ENCODE measurements around the gene CEP131. TPM values are rescaled to one million over a fixed set of nuclear protein-coding genes. Genes with fewer than 3 reads are reported as not detected.

The CEP131 gene
- polyA plus RNA-seq, 1 donor from 2014 or later, result 21.3 TPM

DNA sequence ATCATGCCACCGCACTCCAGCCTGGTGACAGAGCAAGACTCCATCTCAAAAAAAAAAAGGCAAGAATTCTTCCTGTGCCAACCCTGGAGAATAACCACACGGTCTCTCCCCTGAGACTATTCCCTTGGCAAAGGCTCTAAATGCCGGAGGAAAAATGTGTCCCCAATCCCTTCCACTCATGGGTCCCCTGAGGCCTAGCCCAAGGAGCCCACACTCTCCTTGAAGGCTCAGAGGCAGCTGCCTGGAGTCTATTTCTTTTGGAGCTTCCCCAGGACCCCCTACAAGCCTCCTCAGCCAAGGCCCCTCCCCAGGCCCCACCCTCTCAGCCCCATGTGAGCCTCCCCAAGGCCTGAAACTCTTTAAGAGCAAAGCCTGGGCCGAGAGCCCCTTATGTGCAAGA is 16.6 kb downstream of the CEP131 start:
- no peak for TF ChIP-seq MXI1 (conservative IDR thresholded peaks at IDR 0.05; ENCODE audit: poor library complexity, severe bottlenecking)
- TF ChIP-seq, protein P1, sequence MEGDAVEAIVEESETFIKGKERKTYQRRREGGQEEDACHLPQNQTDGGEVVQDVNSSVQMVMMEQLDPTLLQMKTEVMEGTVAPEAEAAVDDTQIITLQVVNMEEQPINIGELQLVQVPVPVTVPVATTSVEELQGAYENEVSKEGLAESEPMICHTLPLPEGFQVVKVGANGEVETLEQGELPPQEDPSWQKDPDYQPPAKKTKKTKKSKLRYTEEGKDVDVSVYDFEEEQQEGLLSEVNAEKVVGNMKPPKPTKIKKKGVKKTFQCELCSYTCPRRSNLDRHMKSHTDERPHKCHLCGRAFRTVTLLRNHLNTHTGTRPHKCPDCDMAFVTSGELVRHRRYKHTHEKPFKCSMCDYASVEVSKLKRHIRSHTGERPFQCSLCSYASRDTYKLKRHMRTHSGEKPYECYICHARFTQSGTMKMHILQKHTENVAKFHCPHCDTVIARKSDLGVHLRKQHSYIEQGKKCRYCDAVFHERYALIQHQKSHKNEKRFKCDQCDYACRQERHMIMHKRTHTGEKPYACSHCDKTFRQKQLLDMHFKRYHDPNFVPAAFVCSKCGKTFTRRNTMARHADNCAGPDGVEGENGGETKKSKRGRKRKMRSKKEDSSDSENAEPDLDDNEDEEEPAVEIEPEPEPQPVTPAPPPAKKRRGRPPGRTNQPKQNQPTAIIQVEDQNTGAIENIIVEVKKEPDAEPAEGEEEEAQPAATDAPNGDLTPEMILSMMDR (IDR thresholded peaks at IDR 0.05; ENCODE audit: poor library complexity, severe bottlenecking), result no peak
- TF ChIP-seq, protein P2, sequence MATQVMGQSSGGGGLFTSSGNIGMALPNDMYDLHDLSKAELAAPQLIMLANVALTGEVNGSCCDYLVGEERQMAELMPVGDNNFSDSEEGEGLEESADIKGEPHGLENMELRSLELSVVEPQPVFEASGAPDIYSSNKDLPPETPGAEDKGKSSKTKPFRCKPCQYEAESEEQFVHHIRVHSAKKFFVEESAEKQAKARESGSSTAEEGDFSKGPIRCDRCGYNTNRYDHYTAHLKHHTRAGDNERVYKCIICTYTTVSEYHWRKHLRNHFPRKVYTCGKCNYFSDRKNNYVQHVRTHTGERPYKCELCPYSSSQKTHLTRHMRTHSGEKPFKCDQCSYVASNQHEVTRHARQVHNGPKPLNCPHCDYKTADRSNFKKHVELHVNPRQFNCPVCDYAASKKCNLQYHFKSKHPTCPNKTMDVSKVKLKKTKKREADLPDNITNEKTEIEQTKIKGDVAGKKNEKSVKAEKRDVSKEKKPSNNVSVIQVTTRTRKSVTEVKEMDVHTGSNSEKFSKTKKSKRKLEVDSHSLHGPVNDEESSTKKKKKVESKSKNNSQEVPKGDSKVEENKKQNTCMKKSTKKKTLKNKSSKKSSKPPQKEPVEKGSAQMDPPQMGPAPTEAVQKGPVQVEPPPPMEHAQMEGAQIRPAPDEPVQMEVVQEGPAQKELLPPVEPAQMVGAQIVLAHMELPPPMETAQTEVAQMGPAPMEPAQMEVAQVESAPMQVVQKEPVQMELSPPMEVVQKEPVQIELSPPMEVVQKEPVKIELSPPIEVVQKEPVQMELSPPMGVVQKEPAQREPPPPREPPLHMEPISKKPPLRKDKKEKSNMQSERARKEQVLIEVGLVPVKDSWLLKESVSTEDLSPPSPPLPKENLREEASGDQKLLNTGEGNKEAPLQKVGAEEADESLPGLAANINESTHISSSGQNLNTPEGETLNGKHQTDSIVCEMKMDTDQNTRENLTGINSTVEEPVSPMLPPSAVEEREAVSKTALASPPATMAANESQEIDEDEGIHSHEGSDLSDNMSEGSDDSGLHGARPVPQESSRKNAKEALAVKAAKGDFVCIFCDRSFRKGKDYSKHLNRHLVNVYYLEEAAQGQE (IDR thresholded peaks at IDR 0.05; ENCODE audit: borderline replicate concordance), result no peak
- TF ChIP-seq POLR2AphosphoS5 (IDR thresholded peaks at IDR 0.05), result no peak
- no peak for TF ChIP-seq SMC3 (conservative IDR thresholded peaks at IDR 0.05; ENCODE audit: poor library complexity)
- TF ChIP-seq RAD21 (conservative IDR thresholded peaks at IDR 0.05), result no peak
- no peak for TF ChIP-seq TAF1 (IDR thresholded peaks at IDR 0.05; ENCODE audit: low read depth)
- TF ChIP-seq EP300 (conservative IDR thresholded peaks at IDR 0.05; ENCODE audit: poor library complexity, severe bottlenecking), result no peak
- no peak for TF ChIP-seq EZH2 (IDR thresholded peaks at IDR 0.05; ENCODE audit: borderline replicate concordance, insufficient read depth, low read length, poor library complexity, severe bottlenecking)
- H4K20me1 ChIP-seq (ENCODE audit: insufficient read depth), result no peaks in the 10 kb centered on the region
- H3K36me3 ChIP-seq (ENCODE audit: insufficient read depth, low read length), result no peaks in the 10 kb centered on the region
- no peak overlapping the region for H3K27ac ChIP-seq (ENCODE audit: low read length)
- H3K79me2 ChIP-seq (replicated peaks; ENCODE audit: insufficient read depth, low read length), result no peaks in the 10 kb centered on the region
- H3K9me2 ChIP-seq (ENCODE audit: insufficient read depth, low read length), result no peaks in the 10 kb centered on the region
- no peak overlapping the region for H3K9ac ChIP-seq (ENCODE audit: low read length)
- H3F3A ChIP-seq (ENCODE audit: insufficient read depth, low read length, poor library complexity, severe bottlenecking), result no peaks in the 10 kb centered on the region
- H3K4me2 ChIP-seq (ENCODE audit: low read length), result no peak overlapping the region
- H3K27me3 ChIP-seq (ENCODE audit: insufficient read depth, low read depth, low read length), result no peaks in the 10 kb centered on the region
- H3K9me3 ChIP-seq (ENCODE audit: low read length), result no peaks in the 10 kb centered on the region
- H3K4me3 ChIP-seq (ENCODE audit: low read length), result no peak overlapping the region
- H2AFZ ChIP-seq (ENCODE audit: low read depth, low read length), result no peak overlapping the region

DNA sequence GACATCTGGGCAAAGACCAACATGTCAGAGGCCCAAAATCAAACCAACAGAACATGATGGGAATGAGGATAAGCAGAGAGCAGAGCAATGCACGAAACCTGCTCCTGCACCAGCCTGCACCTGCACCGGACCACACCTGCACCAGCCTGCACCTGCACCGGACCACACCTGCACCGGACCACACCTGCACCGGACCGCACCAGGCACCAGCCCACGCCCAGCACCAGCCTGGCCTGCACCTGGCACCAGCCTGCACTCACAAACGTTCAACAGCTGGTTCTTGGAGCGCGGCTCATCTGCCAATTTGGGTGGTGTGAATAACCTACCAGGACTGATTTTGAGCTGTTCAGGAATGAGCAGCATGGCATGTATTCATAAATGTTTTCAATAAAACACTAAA is 18.2 kb downstream of the CEP131 start:
- Histone ChIP-seq H3K27ac (ENCODE audit: low read length) (no peak overlapping the region), H4K20me1 (ENCODE audit: insufficient read depth) (no peaks in the 10 kb centered on the region), H3K9me3 (ENCODE audit: low read length) (no peaks in the 10 kb centered on the region), H3K79me2 (replicated peaks; ENCODE audit: insufficient read depth, low read length) (no peaks in the 10 kb centered on the region), H3K9ac (ENCODE audit: low read length) (no peak overlapping the region), H2AFZ (ENCODE audit: low read depth, low read length) (no peak overlapping the region), H3F3A (ENCODE audit: insufficient read depth, low read length, poor library complexity, severe bottlenecking) (no peaks in the 10 kb centered on the region), H3K4me3 (ENCODE audit: low read length) (no peak overlapping the region), H3K27me3 (ENCODE audit: insufficient read depth, low read depth, low read length) (no peaks in the 10 kb centered on the region), H3K9me2 (ENCODE audit: insufficient read depth, low read length) (no peaks in the 10 kb centered on the region), H3K4me2 (ENCODE audit: low read length) (no peak overlapping the region), H3K36me3 (ENCODE audit: insufficient read depth, low read length) (no peaks in the 10 kb centered on the region)
- TF ChIP-seq TAF1 (IDR thresholded peaks at IDR 0.05; ENCODE audit: low read depth), result no peak
- TF ChIP-seq EZH2 (IDR thresholded peaks at IDR 0.05; ENCODE audit: borderline replicate concordance, insufficient read depth, low read length, poor library complexity, severe bottlenecking), result no peak
- TF ChIP-seq, protein P1 (IDR thresholded peaks at IDR 0.05; ENCODE audit: poor library complexity, severe bottlenecking), result no peak
- no peak for TF ChIP-seq MXI1 (conservative IDR thresholded peaks at IDR 0.05; ENCODE audit: poor library complexity, severe bottlenecking)
- TF ChIP-seq, protein P2 (IDR thresholded peaks at IDR 0.05; ENCODE audit: borderline replicate concordance), result no peak
- TF ChIP-seq POLR2AphosphoS5 (IDR thresholded peaks at IDR 0.05), result no peak
- TF ChIP-seq RAD21 (conservative IDR thresholded peaks at IDR 0.05), result no peak
- no peak for TF ChIP-seq EP300 (conservative IDR thresholded peaks at IDR 0.05; ENCODE audit: poor library complexity, severe bottlenecking)
- no peak for TF ChIP-seq SMC3 (conservative IDR thresholded peaks at IDR 0.05; ENCODE audit: poor library complexity)
